Neural progenitor cell (in vitro differentiated cells): ENCODE measurements around the gene TNFRSF8. TPM values are rescaled to one million over a fixed set of nuclear protein-coding genes. Genes with fewer than 3 reads are reported as not detected.
A peak's percentile ranks its signal among the peaks of the same experiment; 100 is the strongest.

Source experiments
- DNase-seq: peaks from one replicate; pipeline ENCODE4 v3.0.0-alpha.2; 2016; ENCODE audit warnings: low spot score
- H2AFZ ChIP-seq: fragments of 200-600 bp; sonication (generic); replicated peaks from 2 replicates; pipeline ENCODE4 v1.6.1; 2016; ENCODE audit warnings: antibody characterized with exemption
- H3F3A ChIP-seq: fragments of 200-600 bp; sonication (generic); 2 replicates; pipeline ENCODE4 v1.6.1; 2016; ENCODE audit warnings: antibody characterized with exemption, low read depth
- H3K27ac ChIP-seq: fragments of 200-600 bp; sonication (generic); 2 replicates; pipeline ENCODE4 v1.5.1; 2016; ENCODE audit warnings: mild to moderate bottlenecking
- H3K27me3 ChIP-seq: fragments of 200-600 bp; sonication (generic); 2 replicates; pipeline ENCODE4 v1.6.1; 2016; ENCODE audit warnings: mild to moderate bottlenecking, moderate library complexity
- H3K36me3 ChIP-seq: fragments of 200-600 bp; sonication (generic); 2 replicates; pipeline ENCODE4 v1.5.1; 2016
- H3K4me1 ChIP-seq: fragments of 200-600 bp; sonication (generic); 2 replicates; pipeline ENCODE4 v1.6.1; 2016; ENCODE audit warnings: mixed run types
- H3K4me2 ChIP-seq: fragments of 200-600 bp; sonication (generic); 2 replicates; pipeline ENCODE4 v1.6.1; 2016
- H3K4me3 ChIP-seq: fragments of 200-600 bp; sonication (generic); 2 replicates; pipeline ENCODE4 v1.5.1; 2016
- H3K79me2 ChIP-seq: fragments of 200-600 bp; sonication (generic); 2 replicates; pipeline ENCODE4 v1.6.1; 2016; ENCODE audit warnings: low read depth
- H3K9ac ChIP-seq: fragments of 200-600 bp; sonication (generic); 2 replicates; pipeline ENCODE4 v1.6.1; 2016
- H3K9me3 ChIP-seq: fragments of 200-600 bp; sonication (generic); 2 replicates; pipeline ENCODE4 v1.5.1; 2016; ENCODE audit warnings: low read depth
- H4K20me1 ChIP-seq: fragments of 200-600 bp; sonication (generic); 2 replicates; pipeline ENCODE4 v1.6.1; 2016; ENCODE audit warnings: low read depth
- H3K27ac Mint-ChIP-seq: 3 replicates; pipeline ENCODE4 v1.8.0; 2021; ENCODE audit warnings: mixed read lengths
- H3K27me3 Mint-ChIP-seq: 2 replicates; pipeline ENCODE4 v1.8.0; 2022; ENCODE audit warnings: low read depth, mild to moderate bottlenecking, inconsistent platforms, moderate library complexity, mixed read lengths; ENCODE audit not compliant: insufficient read depth
- H3K36me3 Mint-ChIP-seq: 3 replicates; pipeline ENCODE4 v1.8.0; 2021; ENCODE audit warnings: mixed read lengths
- H3K4me1 Mint-ChIP-seq: 3 replicates; pipeline ENCODE4 v1.8.0; 2021; ENCODE audit warnings: mixed read lengths
- H3K4me3 Mint-ChIP-seq: 3 replicates; pipeline ENCODE4 v1.8.0; 2021; ENCODE audit warnings: mild to moderate bottlenecking, moderate library complexity, mixed read lengths
- H3K9me3 Mint-ChIP-seq: 3 replicates; pipeline ENCODE4 v1.8.0; 2020; ENCODE audit warnings: mixed read lengths
- EZH2 ChIP-seq: fragments of 200-600 bp; sonication (generic); IDR thresholded peaks from 2 replicates; pipeline ENCODE4 v1.6.1; 2017; ENCODE audit warnings: antibody characterized with exemption, mild to moderate bottlenecking, moderate library complexity
- EZH2phosphoT487 ChIP-seq: fragments of 200-600 bp; sonication (generic); IDR thresholded peaks from 2 replicates; pipeline ENCODE4 v1.6.1; 2017; ENCODE audit warnings: antibody characterized with exemption
- total RNA-seq: library from RNA; depleted of rRNA; stranded (reverse); fragments of >200 nt; gene quantifications from 2 replicates; pipeline ENCODE4 v1.2.3, GENCODE V29; 2015; ENCODE audit warnings: low replicate concordance
- TF ChIP-seq, protein P1 (sequence below): fragments of 200-600 bp; sonication (generic); IDR thresholded peaks from 2 replicates; pipeline ENCODE4 v1.5.1; 2017; ENCODE audit warnings: antibody characterized with exemption, mild to moderate bottlenecking

The TNFRSF8 gene
- total RNA-seq, 1 donor from 2014 or later: not detected

DNA sequence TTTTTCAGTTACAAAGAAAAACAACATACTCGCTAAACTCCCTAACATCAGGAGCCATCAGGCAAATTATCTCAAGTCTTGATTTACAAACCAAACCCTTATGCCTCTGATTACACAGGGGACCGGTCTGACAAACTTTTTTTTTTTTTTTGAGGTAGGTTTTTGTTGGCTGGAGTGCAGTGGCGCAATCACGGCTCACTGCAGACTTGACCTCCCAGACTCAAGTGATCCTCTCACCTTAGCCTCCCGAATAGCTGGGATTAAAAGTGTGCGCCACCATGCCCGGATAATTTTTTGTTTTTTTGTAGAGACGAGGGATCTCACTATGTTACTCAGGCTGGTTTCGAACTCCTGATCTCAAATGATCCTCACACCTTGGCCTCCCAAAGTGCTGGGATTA lies 47.6 kb upstream of the TNFRSF8 start:
- no peak overlapping the region for H3K4me2 ChIP-seq
- H3K27ac ChIP-seq: no peak overlapping the region
- peaks cover 9% of the 10 kb centered on the region for H3K79me2 ChIP-seq
- H3K4me3 Mint-ChIP-seq: no peak overlapping the region
- no peaks in the 10 kb centered on the region for H3K9me3 ChIP-seq
- H3K36me3 Mint-ChIP-seq: peaks cover 8% of the 10 kb centered on the region
- no peak overlapping the region for H2AFZ ChIP-seq
- DNase-seq: no peak
- no peaks in the 10 kb centered on the region for H3K9me3 Mint-ChIP-seq
- H3K4me1 Mint-ChIP-seq: peaks cover 16% of the 10 kb centered on the region
- no peak overlapping the region for H3K4me3 ChIP-seq
- peaks cover 2% of the 10 kb centered on the region for H3K27me3 Mint-ChIP-seq
- TF ChIP-seq EZH2 (no peak), EZH2phosphoT487 (no peak)
- TF ChIP-seq, protein P1, sequence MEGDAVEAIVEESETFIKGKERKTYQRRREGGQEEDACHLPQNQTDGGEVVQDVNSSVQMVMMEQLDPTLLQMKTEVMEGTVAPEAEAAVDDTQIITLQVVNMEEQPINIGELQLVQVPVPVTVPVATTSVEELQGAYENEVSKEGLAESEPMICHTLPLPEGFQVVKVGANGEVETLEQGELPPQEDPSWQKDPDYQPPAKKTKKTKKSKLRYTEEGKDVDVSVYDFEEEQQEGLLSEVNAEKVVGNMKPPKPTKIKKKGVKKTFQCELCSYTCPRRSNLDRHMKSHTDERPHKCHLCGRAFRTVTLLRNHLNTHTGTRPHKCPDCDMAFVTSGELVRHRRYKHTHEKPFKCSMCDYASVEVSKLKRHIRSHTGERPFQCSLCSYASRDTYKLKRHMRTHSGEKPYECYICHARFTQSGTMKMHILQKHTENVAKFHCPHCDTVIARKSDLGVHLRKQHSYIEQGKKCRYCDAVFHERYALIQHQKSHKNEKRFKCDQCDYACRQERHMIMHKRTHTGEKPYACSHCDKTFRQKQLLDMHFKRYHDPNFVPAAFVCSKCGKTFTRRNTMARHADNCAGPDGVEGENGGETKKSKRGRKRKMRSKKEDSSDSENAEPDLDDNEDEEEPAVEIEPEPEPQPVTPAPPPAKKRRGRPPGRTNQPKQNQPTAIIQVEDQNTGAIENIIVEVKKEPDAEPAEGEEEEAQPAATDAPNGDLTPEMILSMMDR: no peak
- H3K27ac Mint-ChIP-seq: no peak overlapping the region
- no peak overlapping the region for H3K9ac ChIP-seq
- H3K27me3 ChIP-seq: no peaks in the 10 kb centered on the region
- no peaks in the 10 kb centered on the region for H3K4me1 ChIP-seq
- H3F3A ChIP-seq: peaks cover 17% of the 10 kb centered on the region
- H4K20me1 ChIP-seq: no peaks in the 10 kb centered on the region
- H3K36me3 ChIP-seq: no peaks in the 10 kb centered on the region

DNA sequence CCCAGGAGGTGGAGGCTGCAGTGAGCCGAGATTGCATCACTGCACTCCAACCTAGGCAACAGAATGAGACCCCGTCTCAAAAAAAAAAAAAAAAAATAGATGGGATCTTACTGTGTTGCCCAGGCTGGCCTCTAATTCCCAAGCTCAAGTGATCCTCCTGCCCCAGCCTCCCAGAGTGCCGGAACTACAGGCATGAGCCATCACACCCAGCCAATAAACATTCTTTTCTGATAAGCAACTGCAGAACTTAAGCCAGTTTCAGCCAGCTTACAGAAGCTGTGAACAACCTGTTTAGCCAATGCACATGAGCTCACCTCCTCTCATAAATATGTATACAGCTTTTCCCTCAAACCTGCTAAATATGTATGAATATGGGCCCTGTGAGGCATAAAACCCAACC lies 46.9 kb upstream of the TNFRSF8 start:
- peaks cover 16% of the 10 kb centered on the region for H3K4me1 Mint-ChIP-seq
- H3F3A ChIP-seq: peaks cover 17% of the 10 kb centered on the region
- peaks cover 16% of the 10 kb centered on the region for H3K79me2 ChIP-seq
- peaks cover 2% of the 10 kb centered on the region for H3K27me3 Mint-ChIP-seq
- H3K4me3 ChIP-seq: no peak overlapping the region
- H3K9me3 ChIP-seq: no peaks in the 10 kb centered on the region
- H3K27ac ChIP-seq: no peak overlapping the region
- H2AFZ ChIP-seq: no peak overlapping the region
- no peaks in the 10 kb centered on the region for H3K36me3 ChIP-seq
- H3K4me3 Mint-ChIP-seq: no peak overlapping the region
- no peak for DNase-seq
- no peaks in the 10 kb centered on the region for H3K9me3 Mint-ChIP-seq
- H3K9ac ChIP-seq: no peak overlapping the region
- H3K4me2 ChIP-seq: no peak overlapping the region
- no peak overlapping the region for H3K27ac Mint-ChIP-seq
- H3K27me3 ChIP-seq: no peaks in the 10 kb centered on the region
- TF ChIP-seq, protein P1: no peak
- no peak for TF ChIP-seq EZH2phosphoT487
- no peak for TF ChIP-seq EZH2
- H4K20me1 ChIP-seq: no peaks in the 10 kb centered on the region
- H3K4me1 ChIP-seq: no peaks in the 10 kb centered on the region
- peaks cover 5% of the 10 kb centered on the region for H3K36me3 Mint-ChIP-seq

DNA sequence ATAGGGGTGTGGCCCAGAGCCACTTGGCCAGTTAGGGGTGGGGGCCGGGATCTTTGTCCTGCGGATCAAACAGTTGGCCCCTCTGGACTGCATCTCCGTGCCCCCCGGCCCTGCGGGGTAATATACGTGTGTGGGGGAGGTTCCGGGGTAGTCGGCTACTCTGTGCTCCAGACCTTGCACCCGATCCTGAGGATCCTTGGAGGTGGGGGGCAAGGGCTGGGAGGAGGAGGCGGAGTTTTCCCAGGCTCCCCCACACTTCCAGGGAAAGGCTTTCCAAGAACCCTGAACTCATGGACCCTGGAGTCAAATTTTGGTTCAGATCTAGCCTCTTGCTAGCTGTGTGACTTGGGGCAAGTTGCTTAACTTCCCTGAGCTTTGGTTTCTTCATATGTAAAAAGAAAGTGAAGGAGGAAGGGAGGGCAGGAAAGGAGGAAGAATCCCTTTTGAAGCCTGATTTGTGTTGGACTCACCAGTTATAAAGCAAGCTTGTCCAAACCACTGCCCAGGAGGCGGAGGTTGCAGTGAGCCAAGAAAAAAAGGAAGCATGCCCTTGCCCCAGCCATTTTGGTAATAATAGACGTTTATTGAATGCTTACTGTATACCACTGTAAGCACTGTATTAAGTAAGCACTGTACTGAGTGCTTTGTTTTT lies 43.1 kb upstream of the TNFRSF8 start:
- Histone ChIP-seq H3K79me2 (peaks cover 32% of the 10 kb centered on the region), H3K27ac (peak overlapping the region; percentile 47), H3K4me2 (peak overlapping the region; percentile 86), H4K20me1 (no peaks in the 10 kb centered on the region), H2AFZ (peak overlapping the region; percentile 3), H3F3A (peaks cover 9% of the 10 kb centered on the region), H3K4me1 (no peaks in the 10 kb centered on the region), H3K36me3 (no peaks in the 10 kb centered on the region), H3K9me3 (no peaks in the 10 kb centered on the region), H3K27me3 (no peaks in the 10 kb centered on the region), H3K9ac (peak overlapping the region; percentile 48), H3K4me3 (peak overlapping the region; percentile 79)
- peaks cover 2% of the 10 kb centered on the region for H3K27me3 Mint-ChIP-seq
- DNase-seq: no peak
- peak overlapping the region; percentile 91 for H3K4me3 Mint-ChIP-seq
- H3K36me3 Mint-ChIP-seq: peaks cover 6% of the 10 kb centered on the region
- H3K9me3 Mint-ChIP-seq: no peaks in the 10 kb centered on the region
- peaks cover 6% of the 10 kb centered on the region for H3K4me1 Mint-ChIP-seq
- TF ChIP-seq EZH2: no peak
- TF ChIP-seq, protein P1: no peak
- no peak for TF ChIP-seq EZH2phosphoT487
- peak overlapping the region; percentile 74 for H3K27ac Mint-ChIP-seq
